HCT116 (cell line): ENCODE data around the gene THADA.

ENCODE experiments used
- CEBPB ChIP-seq: IDR thresholded peaks from 2 replicates; pipeline ENCODE4 v1.6.1; 2012; ENCODE audit warnings: low read depth
- ELF1 ChIP-seq: IDR thresholded peaks from 2 replicates; pipeline ENCODE4 v1.6.1; 2012; ENCODE audit warnings: low read depth, borderline replicate concordance
- JUND ChIP-seq: IDR thresholded peaks from 2 replicates; pipeline ENCODE4 v1.6.1; 2012
- POLR2A ChIP-seq: IDR thresholded peaks from 2 replicates; pipeline ENCODE4 v1.7.0; 2011; ENCODE audit warnings: borderline replicate concordance; ENCODE audit not compliant: insufficient read depth, insufficient read length; ENCODE audit errors: extremely low read depth
- POLR2AphosphoS5 ChIP-seq: IDR thresholded peaks from 2 replicates; pipeline ENCODE4 v1.6.1; 2011; ENCODE audit warnings: mild to moderate bottlenecking, low read depth, low read length, moderate library complexity
- YY1 ChIP-seq: IDR thresholded peaks from 2 replicates; pipeline ENCODE4 v1.6.1; 2011; ENCODE audit warnings: low read length, low read depth, moderate library complexity, mild to moderate bottlenecking; ENCODE audit not compliant: insufficient replicate concordance; ENCODE audit errors: extremely low read depth
- ZNF274 ChIP-seq: fragments of 200-500 bp; sonication (Bioruptor generic); IDR thresholded peaks from 2 replicates; pipeline ENCODE4 v1.6.1; 2014; ENCODE audit warnings: mild to moderate bottlenecking, low read depth, low read length, inconsistent platforms
- TF ChIP-seq, protein P1 (sequence below), 3 experiments: fragments of 200-600 bp in 1 of 3; sonication (generic) in 1 of 3; IDR thresholded peaks in 2 of 3; conservative IDR thresholded peaks in 1 of 3; 2 replicates each; pipeline ENCODE4 v1.5.1; 2012 to 2017; ENCODE audit warnings: low read depth in 2 of 3, low read length in 2 of 3, antibody characterized with exemption in 1 of 3, borderline replicate concordance in 1 of 3, control low read depth in 1 of 3, mild to moderate bottlenecking in 1 of 3, mixed read lengths in 1 of 3, mixed run types in 1 of 3, moderate library complexity in 1 of 3; ENCODE audit not compliant: insufficient read depth in 1 of 3
- TF ChIP-seq, protein P2 (sequence below): IDR thresholded peaks from 2 replicates; pipeline ENCODE4 v1.6.1; 2011; ENCODE audit warnings: mild to moderate bottlenecking, low read length, moderate library complexity; ENCODE audit not compliant: insufficient replicate concordance; ENCODE audit errors: extremely low read depth
- TF ChIP-seq, protein P3 (sequence below): IDR thresholded peaks from 2 replicates; pipeline ENCODE4 v1.6.1; 2012; ENCODE audit warnings: low read depth
- TF ChIP-seq, protein P4 (sequence below): IDR thresholded peaks from 2 replicates; pipeline ENCODE4 v1.6.1; 2012

DNA sequence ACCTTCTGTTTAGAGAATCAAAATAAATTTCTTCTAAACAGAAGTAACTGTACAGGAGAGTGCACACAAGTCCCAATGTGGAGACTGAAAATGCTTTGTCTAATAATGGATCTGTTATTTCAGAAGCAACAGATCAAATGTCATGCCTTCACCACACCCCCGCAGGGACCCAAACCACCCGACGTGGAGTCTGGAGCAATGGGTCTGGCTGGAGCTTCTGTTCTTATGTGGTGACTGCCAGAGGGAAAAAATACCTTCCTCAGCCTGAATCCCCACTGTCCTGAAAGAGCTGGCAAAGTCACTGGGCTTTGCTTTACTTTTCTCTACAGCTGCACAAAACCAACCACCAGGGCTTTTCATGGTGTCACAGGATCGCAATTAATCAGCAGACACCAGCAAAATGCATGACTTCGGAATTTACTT is 250.4 kb downstream of the THADA start:
- TF ChIP-seq, protein P1, sequence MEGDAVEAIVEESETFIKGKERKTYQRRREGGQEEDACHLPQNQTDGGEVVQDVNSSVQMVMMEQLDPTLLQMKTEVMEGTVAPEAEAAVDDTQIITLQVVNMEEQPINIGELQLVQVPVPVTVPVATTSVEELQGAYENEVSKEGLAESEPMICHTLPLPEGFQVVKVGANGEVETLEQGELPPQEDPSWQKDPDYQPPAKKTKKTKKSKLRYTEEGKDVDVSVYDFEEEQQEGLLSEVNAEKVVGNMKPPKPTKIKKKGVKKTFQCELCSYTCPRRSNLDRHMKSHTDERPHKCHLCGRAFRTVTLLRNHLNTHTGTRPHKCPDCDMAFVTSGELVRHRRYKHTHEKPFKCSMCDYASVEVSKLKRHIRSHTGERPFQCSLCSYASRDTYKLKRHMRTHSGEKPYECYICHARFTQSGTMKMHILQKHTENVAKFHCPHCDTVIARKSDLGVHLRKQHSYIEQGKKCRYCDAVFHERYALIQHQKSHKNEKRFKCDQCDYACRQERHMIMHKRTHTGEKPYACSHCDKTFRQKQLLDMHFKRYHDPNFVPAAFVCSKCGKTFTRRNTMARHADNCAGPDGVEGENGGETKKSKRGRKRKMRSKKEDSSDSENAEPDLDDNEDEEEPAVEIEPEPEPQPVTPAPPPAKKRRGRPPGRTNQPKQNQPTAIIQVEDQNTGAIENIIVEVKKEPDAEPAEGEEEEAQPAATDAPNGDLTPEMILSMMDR (IDR thresholded peaks at IDR 0.05 in 2 of 3, conservative IDR thresholded peaks at IDR 0.05 in 1 of 3; ENCODE audit: borderline replicate concordance in 1 of 3, insufficient read depth in 1 of 3, low read depth in 2 of 3, low read length in 2 of 3): no peak
- TF ChIP-seq YY1 (no peak), ZNF274 (no peak), POLR2A (no peak), ELF1 (no peak), POLR2AphosphoS5 (no peak), JUND (no peak), CEBPB (no peak)
- TF ChIP-seq, protein P2, sequence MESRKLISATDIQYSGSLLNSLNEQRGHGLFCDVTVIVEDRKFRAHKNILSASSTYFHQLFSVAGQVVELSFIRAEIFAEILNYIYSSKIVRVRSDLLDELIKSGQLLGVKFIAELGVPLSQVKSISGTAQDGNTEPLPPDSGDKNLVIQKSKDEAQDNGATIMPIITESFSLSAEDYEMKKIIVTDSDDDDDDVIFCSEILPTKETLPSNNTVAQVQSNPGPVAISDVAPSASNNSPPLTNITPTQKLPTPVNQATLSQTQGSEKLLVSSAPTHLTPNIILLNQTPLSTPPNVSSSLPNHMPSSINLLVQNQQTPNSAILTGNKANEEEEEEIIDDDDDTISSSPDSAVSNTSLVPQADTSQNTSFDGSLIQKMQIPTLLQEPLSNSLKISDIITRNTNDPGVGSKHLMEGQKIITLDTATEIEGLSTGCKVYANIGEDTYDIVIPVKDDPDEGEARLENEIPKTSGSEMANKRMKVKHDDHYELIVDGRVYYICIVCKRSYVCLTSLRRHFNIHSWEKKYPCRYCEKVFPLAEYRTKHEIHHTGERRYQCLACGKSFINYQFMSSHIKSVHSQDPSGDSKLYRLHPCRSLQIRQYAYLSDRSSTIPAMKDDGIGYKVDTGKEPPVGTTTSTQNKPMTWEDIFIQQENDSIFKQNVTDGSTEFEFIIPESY: no peak
- TF ChIP-seq, protein P3, sequence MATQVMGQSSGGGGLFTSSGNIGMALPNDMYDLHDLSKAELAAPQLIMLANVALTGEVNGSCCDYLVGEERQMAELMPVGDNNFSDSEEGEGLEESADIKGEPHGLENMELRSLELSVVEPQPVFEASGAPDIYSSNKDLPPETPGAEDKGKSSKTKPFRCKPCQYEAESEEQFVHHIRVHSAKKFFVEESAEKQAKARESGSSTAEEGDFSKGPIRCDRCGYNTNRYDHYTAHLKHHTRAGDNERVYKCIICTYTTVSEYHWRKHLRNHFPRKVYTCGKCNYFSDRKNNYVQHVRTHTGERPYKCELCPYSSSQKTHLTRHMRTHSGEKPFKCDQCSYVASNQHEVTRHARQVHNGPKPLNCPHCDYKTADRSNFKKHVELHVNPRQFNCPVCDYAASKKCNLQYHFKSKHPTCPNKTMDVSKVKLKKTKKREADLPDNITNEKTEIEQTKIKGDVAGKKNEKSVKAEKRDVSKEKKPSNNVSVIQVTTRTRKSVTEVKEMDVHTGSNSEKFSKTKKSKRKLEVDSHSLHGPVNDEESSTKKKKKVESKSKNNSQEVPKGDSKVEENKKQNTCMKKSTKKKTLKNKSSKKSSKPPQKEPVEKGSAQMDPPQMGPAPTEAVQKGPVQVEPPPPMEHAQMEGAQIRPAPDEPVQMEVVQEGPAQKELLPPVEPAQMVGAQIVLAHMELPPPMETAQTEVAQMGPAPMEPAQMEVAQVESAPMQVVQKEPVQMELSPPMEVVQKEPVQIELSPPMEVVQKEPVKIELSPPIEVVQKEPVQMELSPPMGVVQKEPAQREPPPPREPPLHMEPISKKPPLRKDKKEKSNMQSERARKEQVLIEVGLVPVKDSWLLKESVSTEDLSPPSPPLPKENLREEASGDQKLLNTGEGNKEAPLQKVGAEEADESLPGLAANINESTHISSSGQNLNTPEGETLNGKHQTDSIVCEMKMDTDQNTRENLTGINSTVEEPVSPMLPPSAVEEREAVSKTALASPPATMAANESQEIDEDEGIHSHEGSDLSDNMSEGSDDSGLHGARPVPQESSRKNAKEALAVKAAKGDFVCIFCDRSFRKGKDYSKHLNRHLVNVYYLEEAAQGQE: no peak
- TF ChIP-seq, protein P4, sequence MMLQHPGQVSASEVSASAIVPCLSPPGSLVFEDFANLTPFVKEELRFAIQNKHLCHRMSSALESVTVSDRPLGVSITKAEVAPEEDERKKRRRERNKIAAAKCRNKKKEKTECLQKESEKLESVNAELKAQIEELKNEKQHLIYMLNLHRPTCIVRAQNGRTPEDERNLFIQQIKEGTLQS: no peak
